K562 (cell line): Measurements from ENCODE around the gene IFT27. TPM values are rescaled to one million over a fixed set of nuclear protein-coding genes. Genes with fewer than 3 reads are reported as not detected.

Experiments
- ATAC-seq: fragments of 200-7000 bp; cut with Tn5 transposase; 3 replicates; pipeline ENCODE4 v1.9.1; 2020; ENCODE audit warnings: moderate library complexity
- BruUV-seq: library from RNA; stranded (reverse); fragments of 400-500 nt; replicated peaks from 2 replicates; lab custom pipeline; 2021; lab: Mats Ljungman, UMichigan
- CTCF ChIA-PET: fragments of 300-600 bp; formaldehyde crosslinking; extraction: SDS; loops from one replicate; lab custom pipeline; 2021; ENCODE audit warnings: low intra/inter-chr PET ratio; lab: Yijun Ruan, JAX
- POLR2A ChIA-PET: fragments of 300-600, 350-650 bp; sonication (Branson Sonifier 250); formaldehyde crosslinking; extraction: SDS; loops from one replicate; lab custom pipeline; 2021; ENCODE audit warnings: antibody characterized with exemption, inconsistent platforms; lab: Yijun Ruan, JAX
- DNase-seq, 4 experiments: peaks; one replicate each; pipeline versions ENCODE4 v3.0.0 to v3.0.0-alpha.2; 2011 to 2018; ENCODE audit warnings: low spot score in 3 of 4, mixed read lengths in 3 of 4; ENCODE audit errors: extremely low read depth in 1 of 4
- FAIRE-seq: peaks from 2 replicates; lab custom pipeline; 2011; peaks lifted over from hg19 to GRCh38; lab: Jason Lieb, UNC
- H2AFZ ChIP-seq: 2 replicates; pipeline ENCODE4 v1.6.0; 2011; ENCODE audit warnings: low read depth, low read length, control low read depth, inconsistent platforms
- H3K27ac ChIP-seq: fragments of 200-600 bp; 3 replicates; pipeline ENCODE4 v1.8.0; 2011; ENCODE audit warnings: low read depth, mild to moderate bottlenecking, control low read depth, inconsistent platforms, low read length, moderate library complexity, mixed read lengths; ENCODE audit errors: extremely low read depth
- H3K27me3 ChIP-seq, 2 experiments: fragments of 300-600 bp in 1 of 2; 2 replicates in 1 of 2; 3 replicates in 1 of 2; pipeline versions ENCODE4 v1.6.0 to v1.8.0; 2011; ENCODE audit warnings: inconsistent platforms in 2 of 2, low read length in 2 of 2, mild to moderate bottlenecking in 1 of 2, mixed read lengths in 1 of 2, moderate library complexity in 1 of 2; ENCODE audit not compliant: control insufficient read depth in 2 of 2, insufficient read depth in 2 of 2
- H3K36me3 ChIP-seq: fragments of 300-600 bp; 3 replicates; pipeline ENCODE4 v1.8.0; 2011; ENCODE audit warnings: mild to moderate bottlenecking, low read length, inconsistent platforms; ENCODE audit not compliant: control insufficient read depth, insufficient read depth
- H3K4me1 ChIP-seq, 2 experiments: fragments of 200-600 bp in 1 of 2; replicated peaks in 1 of 2; 2 replicates in 1 of 2; 3 replicates in 1 of 2; pipeline versions ENCODE4 v1.5.1 to v1.8.0; 2011; ENCODE audit warnings: inconsistent platforms in 2 of 2, low read length in 2 of 2, mild to moderate bottlenecking in 1 of 2, mixed read lengths in 1 of 2, moderate library complexity in 1 of 2; ENCODE audit not compliant: control insufficient read depth in 2 of 2, insufficient read depth in 2 of 2
- H3K4me2 ChIP-seq: 2 replicates; pipeline ENCODE4 v1.6.1; 2011; ENCODE audit warnings: low read length, control low read depth, inconsistent platforms, mixed read lengths; ENCODE audit not compliant: insufficient read depth
- H3K4me3 ChIP-seq: fragments of 200-600 bp; sonication (generic), shearing (Covaris generic); 2 replicates; pipeline ENCODE4 v1.5.1; 2016; ENCODE audit warnings: control low read depth, inconsistent platforms
- H3K79me2 ChIP-seq: fragments of 200-600 bp; 3 replicates; pipeline ENCODE4 v1.8.0; 2011; ENCODE audit warnings: low read length, inconsistent platforms; ENCODE audit not compliant: control insufficient read depth, insufficient read depth
- H3K9ac ChIP-seq, 2 experiments: 2 replicates each; pipeline versions ENCODE4 v1.6.0 to v1.6.1; 2011; ENCODE audit warnings: low read depth in 2 of 2, low read length in 2 of 2, control low read depth in 1 of 2, inconsistent platforms in 1 of 2, mild to moderate bottlenecking in 1 of 2, mixed read lengths in 1 of 2; ENCODE audit not compliant: insufficient read depth in 1 of 2
- H3K9me1 ChIP-seq: one replicate; pipeline ENCODE4 v1.6.0; 2011; ENCODE audit warnings: inconsistent platforms, mild to moderate bottlenecking, low read length, moderate library complexity; ENCODE audit not compliant: control insufficient read depth, insufficient read depth
- H3K9me3 ChIP-seq: replicated peaks from 2 replicates; pipeline ENCODE4 v1.5.1; 2011; ENCODE audit warnings: low read depth, low read length, inconsistent platforms; ENCODE audit not compliant: control insufficient read depth, insufficient read depth
- H4K20me1 ChIP-seq: replicated peaks from 2 replicates; pipeline ENCODE4 v1.6.1; 2011; ENCODE audit warnings: low read length, inconsistent platforms, mixed read lengths; ENCODE audit not compliant: control insufficient read depth, insufficient read depth
- HIVEP1 ChIP-seq: fragments of 250-450 bp; sonication (Bioruptor Pico); IDR thresholded peaks from 2 replicates; pipeline ENCODE4 v1.4.0; 2020; ENCODE audit warnings: mild to moderate bottlenecking
- ZNF24 ChIP-seq: fragments of 450-650 bp; IDR thresholded peaks from 2 replicates; pipeline ENCODE4 v1.6.1; 2016
- ZNF75A ChIP-seq: fragments of 450-650 bp; formaldehyde crosslinking; IDR thresholded peaks from 2 replicates; pipeline ENCODE4 v1.4.0; 2020; ENCODE audit warnings: mild to moderate bottlenecking
- WGBS: fragments of 100-300 bp; shearing (Covaris generic); methylation state at CpG from one replicate; pipeline ENCODE4 v1.1.6; 2016; ENCODE audit warnings: low coverage, mixed read lengths; ENCODE audit not compliant: insufficient coverage; ENCODE audit errors: missing lambda C conversion rate; 5-methylcytosine and 5-hydroxymethylcytosine counted together
- in situ Hi-C: fragments of 300-500 bp; cut with MboI; formaldehyde crosslinking; loops from 4 replicates; pipeline ENCODE4 v1.15.0; 2018; ENCODE audit warnings: inconsistent platforms, mixed read lengths
- intact Hi-C: fragments of 100-400 bp; cut with micrococcal nuclease; formaldehyde crosslinking; loops from 2 replicates; pipeline ENCODE4 v1.14.2; 2022
- polyA plus RNA-seq, 8 experiments: library from polyadenylated mRNA; depleted of rRNA in 4 of 8; stranded (reverse) in 5 of 8; unstranded in 3 of 8; fragments of >200 nt; fragmentation: Nextera tagmentation in 2 of 8; fragmentation: Illumina TruSeq in 1 of 8; extraction: Ambion mirVana in 2 of 8; extraction: Trizol in 1 of 8; gene quantifications; 2 replicates each; pipeline versions ENCODE4 v1.2.1 to v1.2.3, GENCODE V29; 2011 to 2014; ENCODE audit warnings: inconsistent platforms in 1 of 8, missing spikeins in 1 of 8
- total RNA-seq, 7 experiments: library from RNA; depleted of rRNA in 6 of 7; stranded (reverse); fragments of >200 nt in 6 of 7; fragmentation: Illumina TruSeq in 2 of 7; extraction: Trizol in 2 of 7; gene quantifications; 2 replicates each; pipeline versions ENCODE4 v1.2.1 to v1.2.3, GENCODE V29; 2011 to 2021; ENCODE audit warnings: low replicate concordance in 1 of 7
- TF ChIP-seq, protein P1 (sequence below), 2 experiments: fragments of 150-350 bp in 1 of 2; IDR thresholded peaks; 2 replicates each; pipeline ENCODE4 v1.6.1; 2012 to 2016; ENCODE audit warnings: low read depth in 2 of 2, low read length in 2 of 2, mild to moderate bottlenecking in 1 of 2, moderate library complexity in 1 of 2

IFT27 gene
- total and polyA plus RNA-seq, 9 of the 15 experiments (the other 6 are each of a cell fraction or from before 2014, with no cell fraction given): 0.01 to 1.4 (median 0.14) TPM; not detected in 1

DNA sequence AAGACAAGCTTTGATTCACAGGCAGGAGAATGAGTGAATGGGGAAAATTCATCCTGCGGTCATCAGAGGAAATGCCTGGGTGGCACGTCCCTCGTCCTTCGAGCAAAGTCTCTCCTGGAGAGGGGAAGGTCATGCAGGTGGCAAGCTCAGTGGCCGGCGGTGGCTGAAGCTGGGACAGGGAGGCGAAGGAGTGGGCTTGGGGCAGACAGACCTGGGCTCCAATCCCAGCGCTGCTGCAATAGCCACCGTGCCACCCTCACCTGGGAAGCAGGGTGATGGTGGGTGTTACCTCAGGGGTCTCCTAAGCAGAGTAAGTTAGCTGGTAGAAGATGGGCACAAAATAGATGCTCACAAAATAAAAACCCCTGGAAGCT, 49.9 kb downstream of the IFT27 start:
- FAIRE-seq (no peak), ATAC-seq (no peak), DNase-seq (no peak)
- Histone ChIP-seq H3K27me3 (peaks cover 0 to 23% of the 10 kb centered on the region in 2 experiments; a peak in 4 of 5 replicates), H3K4me3 (no peak overlapping the region), H3K4me2 (no peak overlapping the region), H3K9ac (no peak overlapping the region), H3K79me2 (no peaks in the 10 kb centered on the region), H4K20me1 (no peaks in the 10 kb centered on the region), H3K9me3 (no peaks in the 10 kb centered on the region), H2AFZ (no peak overlapping the region), H3K27ac (no peak overlapping the region), H3K9me1 (no peaks in the 10 kb centered on the region), H3K36me3 (no peaks in the 10 kb centered on the region), H3K4me1 (no peaks in the 10 kb centered on the region)
- intact Hi-C loops (no loop called here), in situ Hi-C loops (no loop called here)
- TF ChIP-seq ZNF24: no peak
- no peak for TF ChIP-seq ZNF75A (CRISPR knock-in tag)
- TF ChIP-seq, protein P1, sequence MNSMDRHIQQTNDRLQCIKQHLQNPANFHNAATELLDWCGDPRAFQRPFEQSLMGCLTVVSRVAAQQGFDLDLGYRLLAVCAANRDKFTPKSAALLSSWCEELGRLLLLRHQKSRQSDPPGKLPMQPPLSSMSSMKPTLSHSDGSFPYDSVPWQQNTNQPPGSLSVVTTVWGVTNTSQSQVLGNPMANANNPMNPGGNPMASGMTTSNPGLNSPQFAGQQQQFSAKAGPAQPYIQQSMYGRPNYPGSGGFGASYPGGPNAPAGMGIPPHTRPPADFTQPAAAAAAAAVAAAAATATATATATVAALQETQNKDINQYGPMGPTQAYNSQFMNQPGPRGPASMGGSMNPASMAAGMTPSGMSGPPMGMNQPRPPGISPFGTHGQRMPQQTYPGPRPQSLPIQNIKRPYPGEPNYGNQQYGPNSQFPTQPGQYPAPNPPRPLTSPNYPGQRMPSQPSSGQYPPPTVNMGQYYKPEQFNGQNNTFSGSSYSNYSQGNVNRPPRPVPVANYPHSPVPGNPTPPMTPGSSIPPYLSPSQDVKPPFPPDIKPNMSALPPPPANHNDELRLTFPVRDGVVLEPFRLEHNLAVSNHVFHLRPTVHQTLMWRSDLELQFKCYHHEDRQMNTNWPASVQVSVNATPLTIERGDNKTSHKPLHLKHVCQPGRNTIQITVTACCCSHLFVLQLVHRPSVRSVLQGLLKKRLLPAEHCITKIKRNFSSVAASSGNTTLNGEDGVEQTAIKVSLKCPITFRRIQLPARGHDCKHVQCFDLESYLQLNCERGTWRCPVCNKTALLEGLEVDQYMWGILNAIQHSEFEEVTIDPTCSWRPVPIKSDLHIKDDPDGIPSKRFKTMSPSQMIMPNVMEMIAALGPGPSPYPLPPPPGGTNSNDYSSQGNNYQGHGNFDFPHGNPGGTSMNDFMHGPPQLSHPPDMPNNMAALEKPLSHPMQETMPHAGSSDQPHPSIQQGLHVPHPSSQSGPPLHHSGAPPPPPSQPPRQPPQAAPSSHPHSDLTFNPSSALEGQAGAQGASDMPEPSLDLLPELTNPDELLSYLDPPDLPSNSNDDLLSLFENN (IDR thresholded peaks at IDR 0.05; ENCODE audit: low read depth in 2 of 2, low read length in 2 of 2): no peak
- no peak for TF ChIP-seq HIVEP1 (CRISPR knock-in tag)
- 5% methylated on average over 8 of the region's 9 CpGs for WGBS
- ChIA-PET POLR2A (interaction anchor here (0.7 kb wide), 1 partner anchor 758 kb away, joined by 3 read pairs; no protein-coding TSS in a partner anchor), CTCF (no interaction called here)
- BruUV-seq: no TSS peak
